Neural crest cell (in vitro differentiated cells): Measurements from ENCODE around the gene NCKAP5L. TPM values are rescaled to one million over a fixed set of nuclear protein-coding genes. Genes with fewer than 3 reads are reported as not detected.

Source experiments
- DNase-seq: peaks from one replicate; pipeline ENCODE4 v3.0.0; 2021; ENCODE audit warnings: low read depth, mixed read lengths, low spot score
- H3K27ac Mint-ChIP-seq: one replicate; pipeline ENCODE4 v1.8.0; 2021; ENCODE audit warnings: mild to moderate bottlenecking, mixed read lengths; ENCODE audit not compliant: unreplicated experiment
- H3K27me3 Mint-ChIP-seq: 2 replicates; pipeline ENCODE4 v1.8.0; 2021; ENCODE audit warnings: low read depth, mild to moderate bottlenecking, mixed read lengths
- H3K36me3 Mint-ChIP-seq: 2 replicates; pipeline ENCODE4 v1.8.0; 2021; ENCODE audit warnings: low read depth, mild to moderate bottlenecking, mixed read lengths
- H3K4me1 Mint-ChIP-seq: 2 replicates; pipeline ENCODE4 v1.8.0; 2021; ENCODE audit warnings: mixed read lengths
- H3K4me3 Mint-ChIP-seq: one replicate; pipeline ENCODE4 v1.8.0; 2021; ENCODE audit warnings: mild to moderate bottlenecking, mixed read lengths
- H3K9me3 Mint-ChIP-seq: 2 replicates; pipeline ENCODE4 v1.8.0; 2021; ENCODE audit warnings: mixed read lengths
- long read RNA-seq: library from polyadenylated mRNA; unstranded; transcript quantifications from one replicate; pipeline ENCODE4 v2.0.0, GENCODE V29; 2020
- total RNA-seq: library from RNA; stranded (reverse); gene quantifications from 2 replicates; pipeline ENCODE4 v1.2.1, GENCODE V29; 2021
- TF ChIP-seq, protein P1 (sequence below): fragments of 200-600 bp; sonication (generic); conservative IDR thresholded peaks from 2 replicates; pipeline ENCODE4 v1.5.0; 2021; ENCODE audit warnings: antibody characterized with exemption, mild to moderate bottlenecking

NCKAP5L gene, protein sequence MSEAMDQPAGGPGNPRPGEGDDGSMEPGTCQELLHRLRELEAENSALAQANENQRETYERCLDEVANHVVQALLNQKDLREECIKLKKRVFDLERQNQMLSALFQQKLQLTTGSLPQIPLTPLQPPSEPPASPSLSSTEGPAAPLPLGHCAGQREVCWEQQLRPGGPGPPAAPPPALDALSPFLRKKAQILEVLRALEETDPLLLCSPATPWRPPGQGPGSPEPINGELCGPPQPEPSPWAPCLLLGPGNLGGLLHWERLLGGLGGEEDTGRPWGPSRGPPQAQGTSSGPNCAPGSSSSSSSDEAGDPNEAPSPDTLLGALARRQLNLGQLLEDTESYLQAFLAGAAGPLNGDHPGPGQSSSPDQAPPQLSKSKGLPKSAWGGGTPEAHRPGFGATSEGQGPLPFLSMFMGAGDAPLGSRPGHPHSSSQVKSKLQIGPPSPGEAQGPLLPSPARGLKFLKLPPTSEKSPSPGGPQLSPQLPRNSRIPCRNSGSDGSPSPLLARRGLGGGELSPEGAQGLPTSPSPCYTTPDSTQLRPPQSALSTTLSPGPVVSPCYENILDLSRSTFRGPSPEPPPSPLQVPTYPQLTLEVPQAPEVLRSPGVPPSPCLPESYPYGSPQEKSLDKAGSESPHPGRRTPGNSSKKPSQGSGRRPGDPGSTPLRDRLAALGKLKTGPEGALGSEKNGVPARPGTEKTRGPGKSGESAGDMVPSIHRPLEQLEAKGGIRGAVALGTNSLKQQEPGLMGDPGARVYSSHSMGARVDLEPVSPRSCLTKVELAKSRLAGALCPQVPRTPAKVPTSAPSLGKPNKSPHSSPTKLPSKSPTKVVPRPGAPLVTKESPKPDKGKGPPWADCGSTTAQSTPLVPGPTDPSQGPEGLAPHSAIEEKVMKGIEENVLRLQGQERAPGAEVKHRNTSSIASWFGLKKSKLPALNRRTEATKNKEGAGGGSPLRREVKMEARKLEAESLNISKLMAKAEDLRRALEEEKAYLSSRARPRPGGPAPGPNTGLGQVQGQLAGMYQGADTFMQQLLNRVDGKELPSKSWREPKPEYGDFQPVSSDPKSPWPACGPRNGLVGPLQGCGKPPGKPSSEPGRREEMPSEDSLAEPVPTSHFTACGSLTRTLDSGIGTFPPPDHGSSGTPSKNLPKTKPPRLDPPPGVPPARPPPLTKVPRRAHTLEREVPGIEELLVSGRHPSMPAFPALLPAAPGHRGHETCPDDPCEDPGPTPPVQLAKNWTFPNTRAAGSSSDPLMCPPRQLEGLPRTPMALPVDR (N-terminal part only)
- total RNA-seq = 40.8 and 45.0 TPM in 2 replicates
- long read RNA-seq, partial matches to known transcripts = 0 of 1 reads
- long read RNA-seq, other reads (novel, unspliced or antisense) = 1 of 1 reads

DNA sequence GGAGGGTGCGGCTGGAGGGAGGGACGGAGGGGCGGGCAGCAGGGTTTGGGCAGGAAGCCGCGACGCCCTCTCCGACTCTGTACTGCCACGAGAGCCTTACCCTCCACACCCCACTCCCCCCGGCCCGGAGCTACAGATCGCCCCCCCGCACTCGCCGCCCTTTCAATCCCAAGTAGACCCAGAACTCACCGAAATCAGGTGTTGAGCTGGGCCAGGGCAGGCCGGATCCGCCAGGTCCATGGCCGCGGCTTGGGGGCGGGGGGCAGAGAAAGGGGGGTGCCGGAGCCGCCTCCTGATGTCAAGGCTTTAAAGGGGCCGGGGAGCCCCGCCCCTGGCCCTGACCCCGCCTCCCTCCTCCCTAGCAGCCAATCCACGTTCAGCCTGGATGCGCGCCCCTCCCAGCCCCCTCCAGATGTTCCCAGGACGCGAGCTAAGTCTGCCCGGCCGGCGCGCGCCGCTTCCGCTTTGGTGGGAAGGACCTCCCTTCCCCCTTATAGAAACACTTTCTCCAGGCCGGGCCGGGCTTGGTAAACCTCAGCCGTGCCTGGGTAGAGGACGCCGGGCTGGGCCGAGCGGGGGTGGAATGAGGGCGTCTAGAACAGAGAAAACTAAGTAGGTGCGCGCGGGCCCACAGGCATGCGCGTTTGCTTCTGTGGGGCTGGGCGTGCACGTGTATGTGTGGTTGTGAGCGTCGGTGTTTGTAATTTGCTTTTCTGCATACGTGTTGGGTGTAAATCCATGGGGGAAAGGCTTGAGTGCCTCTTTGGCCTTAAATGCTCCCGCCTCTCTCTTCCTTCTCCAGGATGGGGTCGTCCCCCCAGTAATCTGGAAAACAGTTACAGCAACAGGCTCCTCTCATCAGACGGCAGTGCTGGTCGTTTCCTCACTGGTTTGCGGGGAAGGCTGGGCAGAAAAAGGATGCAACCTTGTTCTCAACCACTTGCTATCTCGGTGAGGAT lies at the start of gene NCKAP5L:
NCKAP5L (minus strand) TSS at position 281 of the 959 bp plus-strand sequence. CDS start 24,369 bp downstream, outside the sequence.
- no peaks in the 10 kb centered on the region for H3K27me3 Mint-ChIP-seq
- no peaks in the 10 kb centered on the region for H3K9me3 Mint-ChIP-seq

DNA sequence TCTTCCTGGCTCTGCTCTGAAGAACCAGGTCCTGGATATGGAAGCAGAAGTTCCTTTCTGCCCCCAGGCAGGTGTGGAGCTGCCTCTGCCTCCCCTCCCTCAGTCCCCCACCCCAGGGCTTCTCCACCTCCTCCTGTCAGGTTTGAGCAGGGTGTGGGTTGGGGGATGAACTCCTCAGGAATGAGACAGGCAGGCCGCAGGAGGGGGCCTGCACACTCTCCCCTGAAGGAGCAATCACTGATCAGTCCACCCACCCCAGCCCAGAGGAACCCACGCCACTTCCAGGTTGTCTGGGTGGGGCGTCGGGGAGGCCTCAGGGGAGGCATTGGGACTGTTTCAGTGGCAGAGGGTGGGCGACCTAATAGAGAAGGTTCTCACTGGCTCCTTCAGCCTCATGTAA lies 48.9 kb upstream of the NCKAP5L start:
- Mint-ChIP-seq H3K36me3 (no peaks in the 10 kb centered on the region), H3K27me3 (no peaks in the 10 kb centered on the region), H3K27ac (no peak overlapping the region), H3K9me3 (peaks cover 32% of the 10 kb centered on the region), H3K4me1 (peaks cover 8% of the 10 kb centered on the region), H3K4me3 (no peak overlapping the region)
- DNase-seq = no peak
- TF ChIP-seq, protein P1, sequence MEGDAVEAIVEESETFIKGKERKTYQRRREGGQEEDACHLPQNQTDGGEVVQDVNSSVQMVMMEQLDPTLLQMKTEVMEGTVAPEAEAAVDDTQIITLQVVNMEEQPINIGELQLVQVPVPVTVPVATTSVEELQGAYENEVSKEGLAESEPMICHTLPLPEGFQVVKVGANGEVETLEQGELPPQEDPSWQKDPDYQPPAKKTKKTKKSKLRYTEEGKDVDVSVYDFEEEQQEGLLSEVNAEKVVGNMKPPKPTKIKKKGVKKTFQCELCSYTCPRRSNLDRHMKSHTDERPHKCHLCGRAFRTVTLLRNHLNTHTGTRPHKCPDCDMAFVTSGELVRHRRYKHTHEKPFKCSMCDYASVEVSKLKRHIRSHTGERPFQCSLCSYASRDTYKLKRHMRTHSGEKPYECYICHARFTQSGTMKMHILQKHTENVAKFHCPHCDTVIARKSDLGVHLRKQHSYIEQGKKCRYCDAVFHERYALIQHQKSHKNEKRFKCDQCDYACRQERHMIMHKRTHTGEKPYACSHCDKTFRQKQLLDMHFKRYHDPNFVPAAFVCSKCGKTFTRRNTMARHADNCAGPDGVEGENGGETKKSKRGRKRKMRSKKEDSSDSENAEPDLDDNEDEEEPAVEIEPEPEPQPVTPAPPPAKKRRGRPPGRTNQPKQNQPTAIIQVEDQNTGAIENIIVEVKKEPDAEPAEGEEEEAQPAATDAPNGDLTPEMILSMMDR = no peak

More for the DNA sequence above, at the start of gene NCKAP5L:
- Mint-ChIP-seq H3K36me3 (no peaks in the 10 kb centered on the region), H3K4me3 (peak within 1 kb of the TSS; percentile 98), H3K27ac (peak within 1 kb of the TSS; percentile 96), H3K4me1 (peaks cover 43% of the 10 kb centered on the region)
- peak; percentile 92 for DNase-seq
- TF ChIP-seq, protein P1 = no peak

DNA sequence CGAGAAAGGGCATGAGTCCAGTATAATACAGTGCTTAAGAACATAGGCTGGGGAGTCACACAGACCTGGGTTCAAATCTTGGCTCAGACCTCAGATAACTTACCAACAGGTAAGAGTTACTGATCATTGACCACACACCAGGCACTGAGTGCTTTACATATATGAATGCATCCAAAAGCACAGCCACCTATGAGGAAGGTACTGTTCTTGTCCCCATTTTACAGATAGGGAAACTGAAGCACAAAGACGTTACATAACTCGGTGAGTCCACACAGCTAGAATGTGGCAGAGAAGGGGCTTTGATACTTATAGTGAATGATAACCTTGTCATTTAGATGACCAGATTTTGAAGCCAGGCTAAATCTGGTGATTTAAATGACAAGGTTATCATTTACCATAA lies 47.9 kb upstream of the NCKAP5L start:
- Mint-ChIP-seq H3K4me3 (no peak overlapping the region), H3K27ac (no peak overlapping the region), H3K27me3 (no peaks in the 10 kb centered on the region), H3K36me3 (no peaks in the 10 kb centered on the region), H3K4me1 (peaks cover 11% of the 10 kb centered on the region), H3K9me3 (peaks cover 32% of the 10 kb centered on the region)
- TF ChIP-seq, protein P1 = no peak
- no peak for DNase-seq

DNA sequence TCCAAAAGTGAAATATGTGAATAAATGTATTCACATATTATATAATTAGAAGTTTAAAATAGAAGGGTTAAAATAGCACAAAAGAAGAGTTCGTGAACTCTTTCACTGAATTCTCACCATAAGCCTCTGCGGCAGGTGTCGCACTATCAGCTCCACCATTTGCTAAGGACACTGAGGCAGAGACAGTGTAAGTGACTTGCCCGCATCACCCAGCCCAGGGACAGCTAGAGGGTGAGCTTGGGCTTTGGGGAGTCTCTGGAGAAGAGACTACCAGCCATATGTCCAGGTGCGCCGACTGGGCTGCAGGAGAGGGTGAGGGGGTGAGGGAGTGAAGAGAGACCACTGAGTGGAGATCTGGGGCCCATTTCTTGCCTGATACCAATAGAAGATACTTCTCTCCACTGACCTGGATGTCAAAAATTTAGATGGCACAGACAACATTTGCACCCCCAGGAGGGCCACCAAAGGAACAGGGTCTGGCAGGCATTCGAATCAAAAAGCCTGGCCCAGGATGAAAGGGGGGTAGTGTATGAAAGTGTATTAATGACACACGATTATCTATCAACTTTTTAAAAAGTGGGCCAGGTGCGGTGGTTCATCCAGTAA lies 47.0 kb upstream of the NCKAP5L start:
- Mint-ChIP-seq H3K4me1 (peaks cover 7% of the 10 kb centered on the region), H3K4me3 (no peak overlapping the region), H3K27ac (no peak overlapping the region), H3K9me3 (peaks cover 26% of the 10 kb centered on the region), H3K27me3 (no peaks in the 10 kb centered on the region), H3K36me3 (no peaks in the 10 kb centered on the region)
- DNase-seq = no peak
- TF ChIP-seq, protein P1 = no peak
